CD8-positive, alpha-beta memory T cell (primary cell): ENCODE results near the gene INO80C. TPM values are rescaled to one million over a fixed set of nuclear protein-coding genes. Genes with fewer than 3 reads are reported as not detected.

Experiments used
- CTCF ChIA-PET: fragments of 350-600 bp; sonication (Branson Sonifier 250); formaldehyde crosslinking; loops from one replicate; lab custom pipeline; 2021; ENCODE audit warnings: antibody characterized with exemption; lab: Charles Lee
- POLR2A ChIA-PET: fragments of 350-600 bp; sonication (Branson Sonifier 250); formaldehyde crosslinking; loops from one replicate; lab custom pipeline; 2021; ENCODE audit warnings: antibody characterized with exemption; lab: Charles Lee
- DNase-seq, 5 donors: peaks; one replicate each; pipeline versions ENCODE4 v3.0.0 to v3.0.0-alpha.2; 2020 to 2022; ENCODE audit warnings: mixed read lengths in 1 of 5
- H3K27ac ChIP-seq: one replicate; pipeline ENCODE4 v1.7.0; 2013; ENCODE audit warnings: low read depth, mild to moderate bottlenecking, low read length, moderate library complexity
- H3K27me3 ChIP-seq: 2 replicates; pipeline ENCODE4 v1.7.0; 2013; ENCODE audit warnings: low read length, mild to moderate bottlenecking; ENCODE audit not compliant: insufficient read depth, poor library complexity, severe bottlenecking
- H3K36me3 ChIP-seq: 2 replicates; pipeline ENCODE4 v1.7.0; 2013; ENCODE audit warnings: mild to moderate bottlenecking, low read length, moderate library complexity; ENCODE audit not compliant: insufficient read depth
- H3K4me1 ChIP-seq: 2 replicates; pipeline ENCODE4 v1.7.0; 2013; ENCODE audit warnings: mild to moderate bottlenecking, low read length, moderate library complexity; ENCODE audit not compliant: insufficient read depth
- H3K4me3 ChIP-seq: 2 replicates; pipeline ENCODE4 v1.7.0; 2013; ENCODE audit warnings: mild to moderate bottlenecking, low read length
- H3K9me3 ChIP-seq: 2 replicates; pipeline ENCODE4 v1.7.0; 2013; ENCODE audit warnings: mild to moderate bottlenecking, low read length
- H3K27ac Mint-ChIP-seq, 8 donors: one replicate each; pipeline ENCODE4 v1.8.0; 2020 to 2021; ENCODE audit warnings: mixed read lengths in 8 of 8, mild to moderate bottlenecking in 6 of 8, inconsistent platforms in 3 of 8, moderate library complexity in 3 of 8
- H3K27me3 Mint-ChIP-seq, 2 donors: one replicate each; pipeline ENCODE4 v1.8.0; 2020 to 2021; ENCODE audit warnings: mixed read lengths in 2 of 2, mild to moderate bottlenecking in 1 of 2, moderate library complexity in 1 of 2
- H3K36me3 Mint-ChIP-seq, 3 donors: one replicate each; pipeline ENCODE4 v1.8.0; 2020 to 2021; ENCODE audit warnings: mixed read lengths in 3 of 3, inconsistent platforms in 1 of 3, mild to moderate bottlenecking in 1 of 3
- H3K4me1 Mint-ChIP-seq, 3 donors: one replicate each; pipeline ENCODE4 v1.8.0; 2020 to 2021; ENCODE audit warnings: mixed read lengths in 3 of 3, inconsistent platforms in 1 of 3, mild to moderate bottlenecking in 1 of 3
- H3K4me3 Mint-ChIP-seq, 7 donors: one replicate each; pipeline ENCODE4 v1.8.0; 2020 to 2021; ENCODE audit warnings: mixed read lengths in 7 of 7, mild to moderate bottlenecking in 6 of 7, moderate library complexity in 4 of 7, inconsistent platforms in 2 of 7
- H3K9me3 Mint-ChIP-seq, 5 donors: one replicate each; pipeline ENCODE4 v1.8.0; 2020 to 2022; ENCODE audit warnings: mixed read lengths in 5 of 5, mild to moderate bottlenecking in 3 of 5, moderate library complexity in 2 of 5, inconsistent platforms in 1 of 5
- polyA plus RNA-seq: library from polyadenylated mRNA; unstranded; fragments of 300-500 nt; fragmentation: Illumina TruSeq; gene quantifications from one replicate; pipeline ENCODE4 v1.2.3, GENCODE V29; 2021
- total RNA-seq, 2 experiments: library from RNA; stranded (reverse); gene quantifications; one replicate each; pipeline ENCODE4 v1.2.3, GENCODE V29; 2021

Gene INO80C
- total and polyA plus RNA-seq, 3 experiments from 2014 or later: 16.6 to 28.5 (median 27.0) TPM

DNA sequence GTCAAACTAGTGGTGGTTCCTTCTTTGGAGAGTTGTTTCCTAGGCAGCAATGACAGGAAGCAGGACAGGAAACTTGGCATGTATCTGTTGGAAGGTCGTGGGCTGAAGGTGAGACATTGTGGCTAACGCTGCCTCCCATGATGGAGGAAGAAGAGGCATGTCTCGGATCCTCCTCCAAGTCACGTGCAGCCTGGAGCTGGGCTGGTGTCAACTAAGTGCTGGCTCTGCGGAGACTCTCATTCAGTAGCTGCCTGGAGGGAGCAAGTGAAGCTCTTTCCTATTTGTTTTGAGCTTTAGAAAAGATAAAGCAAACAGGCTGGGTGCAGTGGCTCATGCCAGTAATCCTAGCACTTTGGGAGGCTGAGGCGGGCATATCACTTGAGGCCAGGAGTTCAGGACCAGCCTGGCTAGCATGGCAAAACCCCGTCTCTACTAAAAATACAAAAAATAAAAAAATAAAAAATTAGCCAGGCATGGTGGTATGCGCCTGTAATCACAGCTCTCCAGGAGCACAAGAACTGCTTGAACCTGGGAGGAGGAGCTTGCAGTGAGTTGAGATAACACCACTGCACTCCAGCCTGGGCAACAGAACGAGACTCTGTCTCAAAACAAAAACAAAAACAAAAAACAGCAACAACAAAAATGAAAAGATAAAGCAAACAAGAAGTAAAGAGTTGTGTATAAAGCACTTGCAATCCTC lies 28.2 kb upstream of the INO80C start:
- Mint-ChIP-seq H3K4me1 (peaks cover 12 to 17% (median 13%) of the 10 kb centered on the region in 3 donors), H3K27me3 (peaks cover 9 to 43% of the 10 kb centered on the region in 2 donors), H3K9me3 (peaks cover 3 to 10% (median 4%) of the 10 kb centered on the region in 5 donors), H3K4me3 (peak overlapping the region in 6 of 7 donors; percentile 12 to 80 (median 52)), H3K36me3 (peaks cover 0 to 11% (median 0%) of the 10 kb centered on the region in 3 donors), H3K27ac (peak overlapping the region; percentile 7 to 95 (median 70))
- Histone ChIP-seq H3K9me3 (no peaks in the 10 kb centered on the region), H3K4me1 (no peaks in the 10 kb centered on the region), H3K36me3 (no peaks in the 10 kb centered on the region), H3K4me3 (no peak overlapping the region), H3K27me3 (no peaks in the 10 kb centered on the region), H3K27ac (no peak overlapping the region)
- ChIA-PET CTCF (interaction anchor here (1.9 kb wide), 1 partner anchor 14 kb away, joined by 5 read pairs; no protein-coding TSS in a partner anchor), POLR2A (interaction anchor here (0.6 kb wide), 1 partner anchor 86 kb away, joined by 6 read pairs; no protein-coding TSS in a partner anchor)
- peak in 1 of 5 donors; percentile 10 for DNase-seq

- H3K9me3 Mint-ChIP-seq: peaks cover 0 to 3% (median 0%) of the 10 kb centered on the region in 5 donors
- H3K4me3 Mint-ChIP-seq: no peak overlapping the region
- H3K4me1 ChIP-seq: no peaks in the 10 kb centered on the region
- no peak overlapping the region for H3K27ac ChIP-seq
- CTCF ChIA-PET: interaction anchor here (0.6 kb wide), 1 partner anchor 16 kb away, joined by 3 read pairs; no protein-coding TSS in a partner anchor
- DNase-seq: no peak
- no peaks in the 10 kb centered on the region for H3K36me3 ChIP-seq
- H3K27ac Mint-ChIP-seq: no peak overlapping the region
- peaks cover 9 to 38% of the 10 kb centered on the region in 2 donors for H3K27me3 Mint-ChIP-seq
- peaks cover 12 to 17% (median 13%) of the 10 kb centered on the region in 3 donors for H3K4me1 Mint-ChIP-seq
- no peaks in the 10 kb centered on the region for H3K27me3 ChIP-seq
- H3K9me3 ChIP-seq: no peaks in the 10 kb centered on the region
- peaks cover 0 to 8% (median 0%) of the 10 kb centered on the region in 3 donors for H3K36me3 Mint-ChIP-seq
- POLR2A ChIA-PET: no interaction called here
- no peak overlapping the region for H3K4me3 ChIP-seq
These were observed 26.5 kb upstream of the INO80C start for GRCh38 chr18:35524226-35524625.

GRCh38 chr18:35522130-35522959 lies 24.6 kb upstream of the INO80C start:
- H3K4me3 Mint-ChIP-seq: peak overlapping the region in 1 of 7 donors; percentile 41
- CTCF ChIA-PET: interaction anchor here (0.8 to 1.1 kb wide), 2 partner anchors 24 to 26 kb away, joined by 3 read pairs; partner anchors contain the start of gene INO80C
- no peaks in the 10 kb centered on the region for H3K9me3 ChIP-seq
- H3K4me3 ChIP-seq: no peak overlapping the region
- no peaks in the 10 kb centered on the region for H3K4me1 ChIP-seq
- no peaks in the 10 kb centered on the region for H3K36me3 ChIP-seq
- no peak for DNase-seq
- H3K4me1 Mint-ChIP-seq: peaks cover 12 to 17% (median 13%) of the 10 kb centered on the region in 3 donors
- no peaks in the 10 kb centered on the region for H3K27me3 ChIP-seq
- no peak overlapping the region for H3K27ac ChIP-seq
- peaks cover 5 to 22% of the 10 kb centered on the region in 2 donors for H3K27me3 Mint-ChIP-seq
- peak overlapping the region in 1 of 8 donors; percentile 2 for H3K27ac Mint-ChIP-seq
- POLR2A ChIA-PET: interaction anchor here (0.6 kb wide), 1 partner anchor 14 kb away, joined by 3 read pairs; no protein-coding TSS in a partner anchor
- H3K9me3 Mint-ChIP-seq: no peaks in the 10 kb centered on the region
- no peaks in the 10 kb centered on the region for H3K36me3 Mint-ChIP-seq

- CTCF ChIA-PET: interaction anchor here (1.1 kb wide), 1 partner anchor 111 kb away, joined by 3 read pairs; no protein-coding TSS in a partner anchor
These were observed 23.4 kb upstream of the INO80C start for GRCh38 chr18:35521133-35521532.

DNA sequence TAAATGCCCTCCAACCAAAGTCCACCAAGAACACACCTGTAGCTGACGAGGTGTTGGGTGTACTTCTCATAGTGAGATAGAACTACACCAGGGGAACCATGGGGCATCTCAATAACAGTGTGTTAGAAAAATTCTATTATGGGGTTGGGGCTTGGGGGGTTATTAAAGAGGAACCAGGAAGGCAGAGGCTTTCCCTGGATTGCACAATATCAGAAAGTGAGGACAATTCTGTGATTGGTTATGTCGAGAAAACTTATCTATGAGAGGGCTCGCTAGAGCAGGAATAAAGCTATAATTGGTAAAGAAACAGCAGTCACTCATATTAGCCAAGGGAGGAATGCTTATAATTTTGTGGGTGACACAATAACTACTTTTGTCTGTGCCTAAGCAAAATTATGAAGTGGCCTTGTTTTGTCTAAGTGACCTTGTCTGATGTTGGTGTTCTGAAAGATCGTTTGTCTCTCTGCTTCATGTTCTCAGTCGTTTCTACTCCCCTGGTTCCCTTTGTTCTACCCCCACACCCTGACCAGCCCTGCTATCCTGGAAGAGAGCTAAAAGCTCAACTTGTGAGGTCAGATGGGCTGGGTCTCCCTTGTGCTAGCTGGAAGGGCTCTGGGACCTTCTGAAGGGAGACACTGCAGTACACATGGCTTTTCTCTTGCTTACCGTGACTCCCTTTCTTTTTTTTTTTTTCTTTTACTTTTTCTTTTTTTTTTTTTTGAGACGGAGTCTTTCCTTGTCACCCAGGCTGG lies 21.6 kb upstream of the INO80C start:
- ChIA-PET POLR2A (no interaction called here), CTCF (no interaction called here)
- no peak overlapping the region for H3K27ac ChIP-seq
- no peaks in the 10 kb centered on the region for H3K36me3 ChIP-seq
- H3K4me1 Mint-ChIP-seq: no peaks in the 10 kb centered on the region
- no peaks in the 10 kb centered on the region for H3K9me3 Mint-ChIP-seq
- H3K4me3 ChIP-seq: no peak overlapping the region
- no peaks in the 10 kb centered on the region for H3K36me3 Mint-ChIP-seq
- H3K4me1 ChIP-seq: no peaks in the 10 kb centered on the region
- H3K9me3 ChIP-seq: no peaks in the 10 kb centered on the region
- DNase-seq: no peak
- H3K4me3 Mint-ChIP-seq: peak overlapping the region in 1 of 7 donors; percentile 67
- H3K27me3 ChIP-seq: no peaks in the 10 kb centered on the region
- H3K27me3 Mint-ChIP-seq: peaks cover 0 to 4% of the 10 kb centered on the region in 2 donors
- no peak overlapping the region for H3K27ac Mint-ChIP-seq

More at GRCh38 chr18:35521133-35521532, 23.4 kb upstream of the INO80C start:
- no peaks in the 10 kb centered on the region for H3K4me1 ChIP-seq
- H3K4me1 Mint-ChIP-seq: peaks cover 6 to 9% (median 8%) of the 10 kb centered on the region in 3 donors
- peaks cover 3 to 13% of the 10 kb centered on the region in 2 donors for H3K27me3 Mint-ChIP-seq
- no peak for DNase-seq
- H3K27me3 ChIP-seq: no peaks in the 10 kb centered on the region
- H3K27ac Mint-ChIP-seq: peak overlapping the region in 2 of 8 donors; percentile 5 to 27
- no peak overlapping the region for H3K4me3 Mint-ChIP-seq
- H3K4me3 ChIP-seq: no peak overlapping the region
- H3K27ac ChIP-seq: no peak overlapping the region
- no peaks in the 10 kb centered on the region for H3K9me3 Mint-ChIP-seq
- H3K36me3 Mint-ChIP-seq: no peaks in the 10 kb centered on the region
- H3K9me3 ChIP-seq: no peaks in the 10 kb centered on the region
- H3K36me3 ChIP-seq: no peaks in the 10 kb centered on the region
- POLR2A ChIA-PET: no interaction called here

DNA sequence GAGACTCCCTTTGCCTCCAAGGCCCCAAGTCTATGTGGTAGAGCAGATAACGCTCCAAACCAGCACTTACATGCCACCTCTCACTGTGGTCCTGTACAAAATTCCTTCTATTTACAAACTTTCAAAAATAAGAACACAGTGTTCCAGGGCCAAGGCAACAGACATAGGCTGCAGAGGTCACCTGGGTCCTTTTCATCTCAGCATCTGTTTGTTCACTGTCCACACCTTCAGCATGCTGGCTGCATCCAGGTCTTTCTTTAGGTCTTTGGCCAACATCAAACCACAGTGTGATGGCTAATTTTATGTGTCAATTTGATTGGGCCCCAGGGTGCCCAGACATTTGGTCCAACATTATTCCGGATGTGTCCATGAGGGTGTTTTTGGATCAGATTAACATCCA lies 20.0 kb upstream of the INO80C start:
- Mint-ChIP-seq H3K9me3 (no peaks in the 10 kb centered on the region), H3K27me3 (no peaks in the 10 kb centered on the region), H3K27ac (no peak overlapping the region), H3K4me1 (no peaks in the 10 kb centered on the region), H3K4me3 (no peak overlapping the region), H3K36me3 (no peaks in the 10 kb centered on the region)
- Histone ChIP-seq H3K9me3 (no peaks in the 10 kb centered on the region), H3K27me3 (no peaks in the 10 kb centered on the region), H3K4me1 (no peaks in the 10 kb centered on the region), H3K4me3 (no peak overlapping the region), H3K27ac (no peak overlapping the region), H3K36me3 (no peaks in the 10 kb centered on the region)
- no peak for DNase-seq
- ChIA-PET CTCF (no interaction called here), POLR2A (no interaction called here)

- DNase-seq: no peak
- no peaks in the 10 kb centered on the region for H3K36me3 Mint-ChIP-seq
- no peaks in the 10 kb centered on the region for H3K27me3 ChIP-seq
- no peaks in the 10 kb centered on the region for H3K36me3 ChIP-seq
- H3K4me3 Mint-ChIP-seq: no peak overlapping the region
- no peak overlapping the region for H3K27ac ChIP-seq
- H3K27ac Mint-ChIP-seq: no peak overlapping the region
- no peaks in the 10 kb centered on the region for H3K27me3 Mint-ChIP-seq
- CTCF ChIA-PET: no interaction called here
- no peaks in the 10 kb centered on the region for H3K9me3 ChIP-seq
- POLR2A ChIA-PET: no interaction called here
- H3K4me3 ChIP-seq: no peak overlapping the region
- H3K9me3 Mint-ChIP-seq: no peaks in the 10 kb centered on the region
- H3K4me1 ChIP-seq: no peaks in the 10 kb centered on the region
- H3K4me1 Mint-ChIP-seq: no peaks in the 10 kb centered on the region
These were observed 19.0 kb upstream of the INO80C start for GRCh38 chr18:35516789-35517188.
